HepG2 (cell line): ENCODE results near the gene DCDC1. TPM values are rescaled to one million over a fixed set of nuclear protein-coding genes. Genes with fewer than 3 reads are reported as not detected.

Source experiments
- ATAC-seq: fragments of 200-7000 bp; cut with Tn5 transposase; 3 replicates; pipeline ENCODE4 v1.9.1; 2020; ENCODE audit warnings: mild to moderate bottlenecking, moderate library complexity
- BruUV-seq: library from RNA; stranded (reverse); fragments of 400-500 nt; replicated peaks from 2 replicates; lab custom pipeline; 2021; lab: Mats Ljungman, UMichigan
- CTCF ChIA-PET: fragments of 300-600 bp; formaldehyde crosslinking; extraction: SDS; loops from one replicate; lab custom pipeline; 2021; ENCODE audit warnings: low total read pairs, inconsistent platforms, low intra/inter-chr PET ratio; lab: Yijun Ruan, JAX
- POLR2A ChIA-PET: fragments of 350-600 bp; sonication (Branson Sonifier 250); formaldehyde crosslinking; loops from one replicate; lab custom pipeline; 2020; ENCODE audit warnings: antibody characterized with exemption, inconsistent platforms; lab: Yijun Ruan, JAX
- DNase-seq: peaks from one replicate; pipeline ENCODE4 v3.0.0-alpha.2; 2015; ENCODE audit warnings: low spot score
- FAIRE-seq: peaks from 3 replicates; lab custom pipeline; 2011; peaks lifted over from hg19 to GRCh38; lab: Jason Lieb, UNC
- H2AFZ ChIP-seq: one replicate; pipeline ENCODE4 v1.6.1; 2011; ENCODE audit warnings: low read length, inconsistent platforms
- H3K27ac ChIP-seq: fragments of 300-600 bp; 3 replicates; pipeline ENCODE4 v1.8.0; 2011; ENCODE audit warnings: mixed run types, mild to moderate bottlenecking, mixed read lengths, low read length, inconsistent platforms; ENCODE audit not compliant: insufficient read depth; ENCODE audit errors: extremely low read length
- H3K27me3 ChIP-seq, 2 experiments: fragments of 200-600 bp in 1 of 2; 2 replicates in 1 of 2; 3 replicates in 1 of 2; pipeline versions ENCODE4 v1.6.0 to v1.8.0; 2011; ENCODE audit warnings: low read length in 2 of 2, mild to moderate bottlenecking in 2 of 2, moderate library complexity in 2 of 2, inconsistent platforms in 1 of 2; ENCODE audit not compliant: insufficient read depth in 2 of 2, control insufficient read depth in 1 of 2
- H3K36me3 ChIP-seq, 2 experiments: fragments of 200-600 bp in 1 of 2; replicated peaks in 1 of 2; 2 replicates in 1 of 2; 3 replicates in 1 of 2; pipeline versions ENCODE4 v1.5.1 to v1.8.0; 2011; ENCODE audit warnings: low read length in 2 of 2, inconsistent platforms in 1 of 2; ENCODE audit not compliant: insufficient read depth in 2 of 2, control insufficient read depth in 1 of 2
- H3K4me1 ChIP-seq: 2 replicates; pipeline ENCODE4 v1.5.1; 2012; ENCODE audit warnings: low read length, inconsistent platforms; ENCODE audit not compliant: insufficient read depth
- H3K4me2 ChIP-seq: 2 replicates; pipeline ENCODE4 v1.6.0; 2011; ENCODE audit warnings: low read depth, low read length, inconsistent platforms
- H3K4me3 ChIP-seq, 3 experiments: fragments of 200-600 bp in 1 of 3; sonication (generic), shearing (Covaris generic) in 1 of 3; replicated peaks in 1 of 3; 2 replicates each; pipeline ENCODE4 v1.5.1; 2011 to 2016; ENCODE audit warnings: low read length in 3 of 3, inconsistent platforms in 2 of 3, low read depth in 2 of 3, mild to moderate bottlenecking in 2 of 3, control low read depth in 1 of 3, mixed read lengths in 1 of 3; ENCODE audit not compliant: insufficient read depth in 1 of 3
- H3K79me2 ChIP-seq: one replicate; pipeline ENCODE4 v1.6.1; 2011; ENCODE audit warnings: low read length, inconsistent platforms; ENCODE audit not compliant: insufficient read depth
- H3K9ac ChIP-seq: 2 replicates; pipeline ENCODE4 v1.6.0; 2011; ENCODE audit warnings: mild to moderate bottlenecking, low read depth, low read length, inconsistent platforms; ENCODE audit not compliant: insufficient read depth
- H3K9me3 ChIP-seq: 2 replicates; pipeline ENCODE4 v1.5.1; 2012; ENCODE audit warnings: mild to moderate bottlenecking, low read length
- H4K20me1 ChIP-seq: 2 replicates; pipeline ENCODE4 v1.6.0; 2011; ENCODE audit warnings: inconsistent platforms, mild to moderate bottlenecking, low read length, moderate library complexity; ENCODE audit not compliant: insufficient read depth
- ARNTL ChIP-seq: sonication (generic); formaldehyde crosslinking; IDR thresholded peaks from 2 replicates; pipeline ENCODE4 v1.4.0; 2020; ENCODE audit warnings: mild to moderate bottlenecking, missing genetic modification reagents
- CHCHD3 ChIP-seq: sonication (generic); formaldehyde crosslinking; IDR thresholded peaks from 2 replicates; pipeline ENCODE4 v1.8.0; 2022; ENCODE audit warnings: mild to moderate bottlenecking, missing genetic modification reagents, moderate library complexity
- HNF4A ChIP-seq: sonication (generic); formaldehyde crosslinking; IDR thresholded peaks from 2 replicates; pipeline ENCODE4 v1.4.0; 2020; ENCODE audit warnings: missing genetic modification reagents
- IRF1 ChIP-seq: sonication (generic); formaldehyde crosslinking; IDR thresholded peaks from 2 replicates; pipeline ENCODE4 v1.4.0; 2020; ENCODE audit warnings: low read depth, mild to moderate bottlenecking, missing genetic modification reagents
- IRF2 ChIP-seq: IDR thresholded peaks from 2 replicates; pipeline ENCODE4 v1.6.1; 2018; ENCODE audit warnings: missing genetic modification reagents, missing compliant biosample characterization
- KMT2B ChIP-seq: IDR thresholded peaks from 2 replicates; pipeline ENCODE4 v1.6.1; 2016; ENCODE audit warnings: missing genetic modification reagents, missing compliant biosample characterization
- NFKBIZ ChIP-seq: IDR thresholded peaks from 2 replicates; pipeline ENCODE4 v1.6.1; 2018; ENCODE audit warnings: missing genetic modification reagents, missing compliant biosample characterization
- RFX1 ChIP-seq: fragments of 450-650 bp; IDR thresholded peaks from 2 replicates; pipeline ENCODE4 v1.6.1; 2017
- XBP1 ChIP-seq: sonication (generic); formaldehyde crosslinking; IDR thresholded peaks from 2 replicates; pipeline ENCODE4 v1.5.0; 2020; ENCODE audit warnings: missing genetic modification reagents
- ZFP82 ChIP-seq: sonication (generic); formaldehyde crosslinking; IDR thresholded peaks from 2 replicates; pipeline ENCODE4 v1.5.1; 2020; ENCODE audit warnings: mild to moderate bottlenecking, missing genetic modification reagents, borderline replicate concordance
- ZNF101 ChIP-seq: sonication (generic); formaldehyde crosslinking; IDR thresholded peaks from 2 replicates; pipeline ENCODE4 v1.4.0; 2020; ENCODE audit warnings: mild to moderate bottlenecking, low read depth, missing genetic modification reagents, borderline replicate concordance
- ZNF850 ChIP-seq: sonication (generic); formaldehyde crosslinking; conservative IDR thresholded peaks from 2 replicates; pipeline ENCODE4 v1.9.0; 2021; ENCODE audit warnings: mild to moderate bottlenecking, missing genetic modification reagents
- WGBS: methylation state at CpG from one replicate; pipeline ENCODE4 v1.1.6; 2017; ENCODE audit warnings: low lambda C conversion rate; 5-methylcytosine and 5-hydroxymethylcytosine counted together
- in situ Hi-C: cut with HindIII; loops from 2 replicates; pipeline ENCODE4 v1.10.0; 2017; ENCODE audit warnings: low pct_unique_long_range_greater_than_20kb; ENCODE audit not compliant: extremely low pct_ligation_motif_present
- intact Hi-C: fragments of 100-400 bp; cut with micrococcal nuclease; formaldehyde crosslinking; loops from one replicate; pipeline ENCODE4 v1.10.0; 2022; ENCODE audit not compliant: unreplicated experiment
- polyA plus RNA-seq, 8 experiments: library from polyadenylated mRNA; depleted of rRNA in 3 of 8; stranded (reverse) in 7 of 8; unstranded in 1 of 8; fragments of >200 nt; fragmentation: Illumina TruSeq in 4 of 8; extraction: Trizol in 4 of 8; gene quantifications; 2 replicates each; pipeline versions ENCODE4 v1.2.1 to v1.2.3, GENCODE V29; 2011 to 2016; ENCODE audit warnings: low read depth in 4 of 8, missing spikeins in 1 of 8, mixed read lengths in 1 of 8; ENCODE audit not compliant: insufficient read depth in 1 of 8
- total RNA-seq, 5 experiments: library from RNA; depleted of rRNA; stranded (reverse); fragments of >200 nt; fragmentation: Illumina TruSeq; extraction: Trizol; gene quantifications; 2 replicates each; pipeline ENCODE4 v1.2.3, GENCODE V29; 2016; ENCODE audit warnings: low read depth in 1 of 5
- TF ChIP-seq, protein P1 (sequence below): sonication (generic); formaldehyde crosslinking; IDR thresholded peaks from 2 replicates; pipeline ENCODE4 v1.5.1; 2020; ENCODE audit warnings: mild to moderate bottlenecking, missing genetic modification reagents
- TF ChIP-seq, protein P2 (sequence below): IDR thresholded peaks from 2 replicates; pipeline ENCODE4 v1.6.1; 2012; ENCODE audit warnings: low read depth, low read length, improper control_type of control experiment

The DCDC1 gene
- total and polyA plus RNA-seq, 2 of the 13 experiments (the other 11 are each of a cell fraction or from before 2014, with no cell fraction given): 0.12 to 0.27 TPM

GRCh38 chr11:30837252-30837651, 532.3 kb downstream of the DCDC1 start (continued):
- TF ChIP-seq KMT2B (CRISPR knock-in tag) (no peak), NFKBIZ (CRISPR knock-in tag) (no peak), ZNF101 (CRISPR knock-in tag) (no peak)

GRCh38 chr11:30832831-30833230, 536.7 kb downstream of the DCDC1 start:
- H3K4me2 ChIP-seq: no peak overlapping the region
- no peaks in the 10 kb centered on the region for H3K4me1 ChIP-seq
- intact Hi-C loops (no loop called here), in situ Hi-C loops (no loop called here)
- FAIRE-seq (no peak), ATAC-seq (no peak), DNase-seq (no peak)
- no peaks in the 10 kb centered on the region for H4K20me1 ChIP-seq
- H3K27me3 ChIP-seq: no peaks in the 10 kb centered on the region
- ChIA-PET CTCF (no interaction called here), POLR2A (no interaction called here)
- 3% methylated on average over 1 of the region's 1 CpG for WGBS
- TF ChIP-seq, protein P1, sequence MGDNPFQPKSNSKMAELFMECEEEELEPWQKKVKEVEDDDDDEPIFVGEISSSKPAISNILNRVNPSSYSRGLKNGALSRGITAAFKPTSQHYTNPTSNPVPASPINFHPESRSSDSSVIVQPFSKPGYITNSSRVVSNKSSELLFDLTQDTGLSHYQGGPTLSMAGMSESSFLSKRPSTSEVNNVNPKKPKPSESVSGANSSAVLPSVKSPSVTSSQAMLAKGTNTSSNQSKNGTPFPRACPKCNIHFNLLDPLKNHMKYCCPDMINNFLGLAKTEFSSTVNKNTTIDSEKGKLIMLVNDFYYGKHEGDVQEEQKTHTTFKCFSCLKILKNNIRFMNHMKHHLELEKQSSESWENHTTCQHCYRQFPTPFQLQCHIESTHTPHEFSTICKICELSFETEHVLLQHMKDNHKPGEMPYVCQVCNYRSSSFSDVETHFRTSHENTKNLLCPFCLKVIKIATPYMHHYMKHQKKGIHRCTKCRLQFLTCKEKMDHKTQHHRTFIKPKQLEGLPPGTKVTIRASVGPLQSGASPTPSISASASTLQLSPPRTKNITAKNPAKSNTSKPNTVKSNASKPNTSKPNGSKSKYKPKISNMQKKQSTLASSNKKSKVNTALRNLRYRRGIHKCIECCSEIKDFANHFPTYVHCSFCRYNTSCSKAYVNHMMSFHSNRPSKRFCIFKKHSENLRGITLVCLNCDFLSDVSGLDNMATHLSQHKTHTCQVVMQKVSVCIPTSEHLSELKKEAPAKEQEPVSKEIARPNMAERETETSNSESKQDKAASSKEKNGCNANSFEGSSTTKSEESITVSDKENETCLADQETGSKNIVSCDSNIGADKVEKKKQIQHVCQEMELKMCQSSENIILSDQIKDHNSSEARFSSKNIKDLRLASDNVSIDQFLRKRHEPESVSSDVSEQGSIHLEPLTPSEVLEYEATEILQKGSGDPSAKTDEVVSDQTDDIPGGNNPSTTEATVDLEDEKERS (CRISPR knock-in tag): no peak
- TF ChIP-seq HNF4A (CRISPR knock-in tag) (no peak), IRF1 (CRISPR knock-in tag) (no peak), XBP1 (no peak), ARNTL (CRISPR knock-in tag) (no peak), ZNF850 (CRISPR knock-in tag) (no peak), IRF2 (no peak), CHCHD3 (no peak), ZFP82 (CRISPR knock-in tag) (no peak), RFX1 (no peak)
- TF ChIP-seq, protein P2, sequence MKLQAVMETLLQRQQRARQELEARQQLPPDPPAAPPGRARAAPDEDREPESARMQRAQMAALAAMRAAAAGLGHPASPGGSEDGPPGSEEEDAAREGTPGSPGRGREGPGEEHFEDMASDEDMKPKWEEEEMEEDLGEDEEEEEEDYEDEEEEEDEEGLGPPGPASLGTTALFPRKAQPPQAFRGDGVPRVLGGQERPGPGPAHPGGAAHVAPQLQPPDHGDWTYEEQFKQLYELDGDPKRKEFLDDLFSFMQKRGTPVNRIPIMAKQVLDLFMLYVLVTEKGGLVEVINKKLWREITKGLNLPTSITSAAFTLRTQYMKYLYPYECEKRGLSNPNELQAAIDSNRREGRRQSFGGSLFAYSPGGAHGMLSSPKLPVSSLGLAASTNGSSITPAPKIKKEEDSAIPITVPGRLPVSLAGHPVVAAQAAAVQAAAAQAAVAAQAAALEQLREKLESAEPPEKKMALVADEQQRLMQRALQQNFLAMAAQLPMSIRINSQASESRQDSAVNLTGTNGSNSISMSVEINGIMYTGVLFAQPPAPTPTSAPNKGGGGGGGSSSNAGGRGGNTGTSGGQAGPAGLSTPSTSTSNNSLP: no peak
- H3K36me3 ChIP-seq: no peaks in the 10 kb centered on the region
- H3K9ac ChIP-seq: no peak overlapping the region
- no peaks in the 10 kb centered on the region for H3K79me2 ChIP-seq
- H3K4me3 ChIP-seq: no peak overlapping the region
- no peak overlapping the region for H3K27ac ChIP-seq
- peaks cover 20% of the 10 kb centered on the region for H3K9me3 ChIP-seq
- H2AFZ ChIP-seq: no peak overlapping the region
- no TSS peak for BruUV-seq
